Fibroblast of skin of scalp (primary cell): ENCODE data around the gene DAGLB.
"Not testable (repeated sequence)": the region's sequence is repeated elsewhere in the genome, so short reads cannot be mapped to it uniquely, and the experiment has no call there.

Experiments used
- DNase-seq: peaks from one replicate; pipeline ENCODE4 v3.0.0-alpha.2; 2013

Gene DAGLB

GRCh38 chr7:6461946-6462550 is 14.3 kb upstream of the DAGLB start:
- peak; percentile 53 for DNase-seq

DNA sequence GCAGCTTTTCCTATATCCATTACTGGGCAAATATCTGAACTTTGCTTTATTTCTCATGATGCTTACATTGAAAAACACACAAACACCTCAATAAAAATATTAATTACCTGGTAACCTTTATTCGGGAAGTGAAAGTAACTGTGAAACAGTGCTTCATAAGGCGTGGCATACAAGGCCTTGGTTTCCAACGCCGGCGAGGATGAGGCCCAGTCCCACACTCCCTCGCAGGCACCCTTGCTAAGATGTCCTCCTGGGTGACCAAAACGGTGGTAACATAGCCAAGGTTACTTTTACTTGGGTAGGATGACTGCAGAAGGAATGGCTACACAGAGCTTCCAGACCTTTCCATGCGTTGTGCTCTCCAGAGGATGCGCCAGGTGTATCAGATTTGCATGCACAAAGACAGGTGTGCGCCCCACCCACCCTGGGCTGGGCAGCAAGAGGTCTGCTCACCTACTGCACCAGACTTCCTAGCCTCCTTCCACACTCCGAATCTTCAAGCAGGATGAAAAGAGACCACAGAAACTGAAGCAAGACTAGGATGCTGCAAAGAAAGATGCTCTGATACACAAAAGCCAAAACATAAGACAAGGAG is 13.3 kb upstream of the DAGLB start:
- DNase-seq = no peak

DNA sequence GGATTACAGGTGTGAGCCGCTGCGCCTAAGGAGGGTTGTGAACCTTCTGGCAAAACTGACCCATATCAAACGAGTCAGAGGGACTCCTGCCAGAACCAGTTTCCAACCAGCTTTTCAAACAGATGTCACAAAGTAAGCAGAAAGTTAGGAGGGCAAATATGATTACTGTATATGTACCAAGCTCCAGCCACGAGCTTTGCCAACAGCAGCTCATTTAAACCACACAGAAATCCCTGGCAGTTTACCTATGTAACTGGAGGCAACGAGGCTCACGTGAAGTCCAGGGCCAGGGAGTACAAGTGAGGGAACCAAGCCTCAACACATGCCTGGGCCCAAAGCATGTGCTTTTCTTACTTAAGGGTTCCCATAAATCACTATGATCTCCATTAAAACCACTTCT is 12.5 kb upstream of the DAGLB start:
- DNase-seq = no peak

DNA sequence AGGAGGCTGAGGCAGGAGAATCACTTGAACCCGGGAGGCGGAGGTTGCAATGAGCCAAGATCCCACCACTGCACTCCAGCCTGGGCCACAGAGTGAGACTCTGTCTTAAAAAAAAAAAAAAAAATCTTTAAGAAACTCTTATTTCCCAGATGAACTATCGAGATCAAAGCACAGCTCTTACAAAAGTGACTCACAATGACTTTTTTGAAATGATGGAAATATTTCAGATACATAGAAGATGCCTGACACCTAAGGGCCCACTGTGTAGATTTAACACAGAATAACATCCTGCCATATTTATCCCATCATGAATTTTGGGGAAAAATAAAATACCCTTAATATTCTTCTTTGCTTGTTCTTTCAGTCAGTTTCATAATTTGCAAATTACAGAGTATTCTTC is 10.9 kb upstream of the DAGLB start:
- DNase-seq = not testable (repeated sequence)

DNA sequence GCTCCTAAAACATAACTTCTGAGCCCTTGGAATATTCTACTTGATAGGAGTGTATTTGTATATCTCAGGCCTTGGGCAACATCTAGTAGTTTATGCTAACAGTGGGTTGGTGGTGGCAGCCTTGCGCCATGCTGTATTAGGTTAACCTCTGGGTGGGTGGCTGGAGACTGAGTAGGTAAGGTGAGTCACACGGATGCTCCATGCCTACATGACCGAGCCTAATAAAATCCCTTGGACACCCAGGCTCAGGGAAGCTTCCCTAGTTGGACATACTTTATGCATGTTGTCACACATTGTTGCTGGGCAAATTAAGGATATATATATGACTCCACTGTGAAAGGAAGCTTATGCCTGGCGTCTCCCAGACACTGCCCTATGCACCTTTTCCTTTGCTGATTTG is 6.0 kb upstream of the DAGLB start:
- DNase-seq = peak; percentile 86

DNA sequence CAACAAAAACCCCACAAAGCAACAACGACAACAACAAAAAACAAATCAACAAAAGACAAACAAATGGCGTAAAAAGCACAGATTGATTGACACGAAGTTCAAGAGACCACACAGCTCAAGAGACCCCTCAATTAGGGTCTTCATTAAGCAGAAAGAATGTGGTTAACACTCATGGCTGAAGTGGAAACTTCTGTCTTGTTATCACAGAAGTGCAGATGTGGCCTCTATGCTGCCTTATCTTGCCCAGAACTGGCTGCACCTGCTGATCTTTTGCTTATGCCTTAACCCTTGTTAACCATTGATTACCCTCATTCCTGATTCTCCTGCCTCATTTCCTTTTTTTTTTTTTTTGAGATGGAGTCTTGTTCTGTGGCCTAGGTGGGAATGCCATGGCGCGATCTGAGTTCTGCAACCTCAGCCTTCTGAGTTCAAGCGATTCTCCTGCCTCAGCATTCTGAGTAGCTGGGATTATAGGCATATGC is 3.5 kb upstream of the DAGLB start:
- no peak for DNase-seq

DNA sequence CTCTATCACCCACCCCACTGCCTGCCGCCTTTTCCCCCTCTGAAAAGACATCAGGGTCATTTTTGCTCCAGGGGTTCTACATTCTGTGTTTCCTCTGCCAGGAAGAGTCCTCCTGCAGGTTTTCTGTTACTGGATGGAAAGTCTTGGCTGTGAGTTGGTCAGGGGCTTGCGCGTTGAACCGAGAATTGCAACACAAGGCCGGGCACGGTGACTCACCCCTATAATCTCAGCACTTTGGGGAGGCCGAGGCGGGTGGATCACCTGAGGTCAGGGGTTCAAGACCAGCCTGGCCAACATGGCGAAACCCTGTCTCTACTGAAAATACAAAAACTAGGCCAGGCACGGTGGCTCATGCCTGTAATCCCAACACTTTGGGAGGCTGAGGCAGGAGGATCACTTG is 2.8 kb upstream of the DAGLB start:
- not testable (repeated sequence) for DNase-seq

DNA sequence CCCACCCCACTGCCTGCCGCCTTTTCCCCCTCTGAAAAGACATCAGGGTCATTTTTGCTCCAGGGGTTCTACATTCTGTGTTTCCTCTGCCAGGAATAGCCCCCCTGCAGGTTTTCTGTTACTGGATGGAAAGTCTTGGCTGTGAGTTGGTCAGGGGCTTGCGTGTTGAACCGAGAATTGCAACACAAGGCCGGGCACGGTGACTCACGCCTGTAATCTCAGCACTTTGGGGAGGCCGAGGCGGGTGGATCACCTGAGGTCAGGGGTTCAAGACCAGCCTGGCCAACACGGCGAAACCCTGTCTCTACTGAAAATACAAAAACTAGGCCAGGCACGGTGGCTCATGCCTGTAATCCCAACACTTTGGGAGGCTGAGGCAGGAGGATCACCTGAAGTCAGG is 2.1 kb upstream of the DAGLB start:
- not testable (repeated sequence) for DNase-seq

DNA sequence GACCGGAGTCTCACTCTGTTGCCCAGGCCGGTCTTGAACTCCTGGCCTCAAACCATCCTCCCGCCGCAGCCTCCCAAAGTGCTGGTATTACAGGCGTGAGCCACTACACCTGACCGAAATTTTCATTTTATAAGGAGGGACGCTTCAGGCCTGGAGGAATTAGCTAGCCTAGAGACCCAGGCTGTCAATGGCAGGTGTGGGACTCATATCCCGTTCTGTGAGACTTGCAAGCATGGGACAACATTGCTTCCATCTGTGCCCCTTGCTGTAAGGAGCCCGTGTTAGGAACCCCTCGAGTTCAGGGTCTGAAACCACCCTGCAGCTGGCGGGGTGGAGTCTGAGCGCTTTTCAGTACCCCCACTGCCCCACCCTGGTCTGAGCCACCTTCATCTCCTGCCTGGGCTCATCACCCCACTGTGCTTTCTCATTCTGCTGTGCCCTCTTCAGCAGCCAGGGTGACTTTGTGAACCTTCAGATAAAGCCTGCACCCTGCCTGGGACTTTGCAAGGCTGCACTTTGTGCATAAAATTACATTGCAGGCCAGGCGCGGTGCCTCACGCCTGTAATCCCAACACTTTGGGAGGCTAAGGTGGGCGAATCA is 1.3 kb upstream of the DAGLB start:
- DNase-seq = no peak

DNA sequence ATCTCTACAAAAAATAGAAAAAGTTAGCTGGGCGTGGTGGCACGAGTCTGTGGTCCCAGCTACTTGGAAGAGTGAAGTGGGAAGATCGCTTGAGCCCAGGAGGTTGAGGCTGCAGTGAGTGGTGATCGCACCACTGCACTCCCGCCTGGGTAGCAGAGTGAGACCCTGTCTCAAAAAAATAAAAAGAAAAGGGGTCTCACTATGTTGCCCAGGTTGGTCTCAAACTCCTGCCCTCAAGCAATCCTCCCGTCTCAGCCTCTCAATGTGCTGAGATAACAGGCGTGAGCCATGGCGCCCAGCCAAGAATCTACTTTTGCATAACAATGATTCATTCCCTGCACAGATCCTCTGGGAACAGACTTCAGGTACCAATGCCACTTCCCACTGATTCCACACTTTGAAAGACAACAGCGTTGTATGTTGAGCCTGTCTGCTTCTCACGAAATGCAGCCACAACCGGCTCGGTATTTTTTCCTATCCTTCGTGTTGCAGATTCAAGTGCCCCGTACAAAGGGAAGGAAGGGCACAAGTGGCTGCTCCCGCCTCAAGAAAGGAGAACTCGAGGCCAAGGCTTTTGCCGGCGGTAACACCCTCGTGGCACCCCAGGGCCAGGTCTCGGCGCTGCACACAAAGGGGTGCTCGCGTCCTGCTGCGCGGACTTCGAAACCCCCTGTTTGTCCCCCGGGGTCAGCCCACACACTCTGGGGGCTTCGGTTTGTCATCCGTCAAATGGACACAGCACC is 745 bp downstream of the DAGLB start:
- DNase-seq = peak; percentile 84

DNA sequence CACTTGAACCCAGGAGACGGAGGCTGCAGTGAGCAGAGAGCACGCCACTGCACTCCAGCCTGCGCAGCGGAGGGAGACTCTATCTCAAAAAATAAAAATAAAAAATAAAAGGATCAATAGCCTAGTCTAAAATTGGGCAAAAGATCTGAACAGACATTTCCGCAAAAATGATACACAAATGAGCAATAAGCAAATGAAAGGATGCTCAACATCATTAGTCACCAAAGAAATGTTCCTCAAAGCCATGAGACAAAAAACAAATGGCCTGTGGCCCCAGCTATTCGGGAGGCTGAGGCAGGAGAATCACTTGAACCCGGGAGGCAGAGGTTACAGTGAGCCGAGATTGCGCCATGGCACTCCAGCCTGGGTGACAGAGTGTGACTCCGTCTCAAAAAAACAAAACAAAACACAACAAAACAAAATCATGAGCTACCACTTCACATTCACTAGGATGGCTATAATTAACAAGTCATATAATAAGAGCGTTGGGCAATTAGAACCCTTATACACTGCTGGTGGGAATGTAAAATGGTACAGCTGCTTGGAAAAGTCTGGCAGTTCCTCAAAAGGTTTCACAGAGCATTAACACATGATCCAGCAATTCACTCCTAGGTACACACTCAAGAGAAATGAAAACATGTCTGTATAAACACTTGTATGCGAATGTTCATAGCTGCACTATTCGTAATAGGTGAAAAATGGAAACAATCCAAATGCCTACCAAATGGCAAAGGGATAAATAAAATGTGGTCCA is 3.1 kb downstream of the DAGLB start:
- DNase-seq = no peak

- peak; percentile 94 for DNase-seq
These were observed 4.3 kb downstream of the DAGLB start for GRCh38 chr7:6443372-6443941.

GRCh38 chr7:6442114-6442513 is 5.6 kb downstream of the DAGLB start:
- DNase-seq = peak; percentile 24

DNA sequence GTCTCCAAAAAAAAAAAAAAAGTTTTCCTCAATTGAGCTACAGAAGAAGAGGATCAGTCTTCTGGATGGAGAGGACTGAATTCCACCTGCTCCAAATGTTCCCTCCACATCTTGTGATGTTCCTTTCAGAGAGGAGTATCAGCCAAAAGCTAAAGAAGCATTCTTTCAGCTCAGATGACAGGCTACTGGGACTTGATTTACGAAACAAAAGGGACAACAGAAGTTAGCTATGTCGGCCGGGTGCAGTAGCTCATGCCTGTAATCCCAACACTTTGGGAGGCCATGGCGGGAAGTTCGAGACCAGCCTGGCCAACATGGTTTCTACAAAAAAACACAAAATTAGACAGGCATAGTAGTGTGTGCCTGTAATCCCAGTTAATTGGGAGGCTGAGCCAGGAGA is 7.4 kb downstream of the DAGLB start:
- no peak for DNase-seq

- no peak for DNase-seq
These were observed 9.3 kb downstream of the DAGLB start for GRCh38 chr7:6438427-6438826.

- DNase-seq = no peak
These were observed 10.5 kb downstream of the DAGLB start for GRCh38 chr7:6437251-6437650.

GRCh38 chr7:6436385-6436685 is 11.4 kb downstream of the DAGLB start:
- DNase-seq = no peak

DNA sequence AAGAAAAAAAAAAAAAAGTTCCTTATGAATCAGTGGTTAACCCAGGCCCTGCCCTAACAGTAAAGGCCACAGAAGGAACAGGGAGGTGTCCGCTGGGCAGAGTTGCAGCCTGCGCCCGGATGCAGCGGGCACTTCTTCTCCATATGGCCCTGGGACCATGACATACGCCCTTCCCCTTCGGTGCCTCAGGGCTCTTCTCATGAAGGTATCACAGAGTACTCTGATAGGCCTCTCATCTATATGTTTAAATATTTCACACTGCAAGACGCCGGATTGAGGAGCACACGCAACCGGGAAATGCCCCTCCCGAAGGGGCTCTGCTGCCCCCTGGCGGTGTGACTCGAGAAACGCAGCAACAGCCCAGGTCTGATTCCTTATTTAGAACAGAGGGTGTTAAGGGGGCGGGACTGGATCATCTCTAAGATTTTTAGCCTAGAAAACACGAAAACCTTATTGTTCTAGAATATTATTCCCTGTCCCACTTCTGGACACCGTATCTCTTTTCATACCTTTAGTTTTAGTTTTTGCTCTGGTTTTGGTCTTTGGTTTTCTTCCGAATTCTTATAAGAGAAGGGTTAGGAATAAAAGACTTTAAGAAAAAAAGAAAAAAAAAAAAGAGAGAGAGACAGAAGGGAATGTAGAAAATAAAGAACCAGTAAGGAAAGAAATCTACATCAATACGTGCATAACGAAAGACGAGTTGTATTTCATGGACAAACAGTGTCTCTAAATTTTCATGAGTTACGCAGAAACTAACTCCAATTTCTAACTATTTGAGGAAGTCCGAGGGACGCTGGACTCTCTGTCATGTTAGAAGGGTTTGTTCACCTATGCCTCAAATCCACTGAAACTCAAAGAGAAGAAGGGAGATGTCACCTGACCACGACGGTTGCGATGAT is 12.0 kb downstream of the DAGLB start:
- DNase-seq = peak; percentile 86

- DNase-seq = no peak
These were observed 13.8 kb downstream of the DAGLB start for GRCh38 chr7:6433784-6434615.

GRCh38 chr7:6432781-6433180 is 15.0 kb downstream of the DAGLB start:
- DNase-seq = no peak

DNA sequence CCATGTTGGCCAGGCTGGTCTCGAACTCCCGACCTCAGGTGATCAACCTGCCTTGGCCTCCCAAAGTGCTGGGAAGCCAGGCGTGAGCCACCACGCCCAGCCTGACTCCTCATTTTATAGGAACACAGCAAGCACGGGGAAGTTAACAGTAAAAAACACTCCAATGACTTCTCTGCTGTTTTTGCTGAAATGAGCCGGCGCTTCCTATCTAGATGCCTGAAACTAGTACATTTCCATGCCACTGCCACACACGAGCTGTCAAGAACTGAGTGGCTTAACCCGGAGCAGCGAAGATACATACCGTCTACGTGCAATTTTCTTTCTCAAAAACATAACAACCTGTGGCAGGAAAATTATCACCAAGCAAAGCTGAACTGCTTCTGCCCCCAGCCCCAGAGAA is 16.8 kb downstream of the DAGLB start:
- no peak for DNase-seq
